GM12878 (cell line): ENCODE data around the gene ZMIZ1. TPM values are rescaled to one million over a fixed set of nuclear protein-coding genes. Genes with fewer than 3 reads are reported as not detected.
A peak's percentile ranks its signal among the peaks of the same experiment; 100 is the strongest.

Experiments
- ATAC-seq: fragments of 200-7000 bp; cut with Tn5 transposase; 3 replicates; pipeline ENCODE4 v1.9.1; 2020; ENCODE audit warnings: mild to moderate bottlenecking, moderate library complexity
- BruUV-seq: library from RNA; stranded (reverse); fragments of 400-500 nt; replicated peaks from 2 replicates; lab custom pipeline; 2021; lab: Mats Ljungman, UMichigan
- CTCF ChIA-PET: fragments of 300-600 bp; sonication (Branson Sonifier 250); formaldehyde crosslinking; extraction: SDS; loops from one replicate; lab custom pipeline; 2021; ENCODE audit warnings: inconsistent platforms; lab: Yijun Ruan, JAX
- POLR2A ChIA-PET: fragments of 350-600 bp; formaldehyde crosslinking; extraction: SDS; loops from one replicate; lab custom pipeline; 2021; ENCODE audit warnings: inconsistent platforms; lab: Charles Lee
- RAD21 ChIA-PET: fragments of 300-600 bp; sonication (Branson Sonifier 250); formaldehyde crosslinking; loops from one replicate; lab custom pipeline; 2023; ENCODE audit warnings: antibody characterized with exemption; ENCODE audit not compliant: unreplicated experiment; lab: Charles Lee
- SMC1A ChIA-PET: fragments of 300-600 bp; sonication (Branson Sonifier 250); formaldehyde crosslinking; loops from one replicate; lab custom pipeline; 2023; ENCODE audit not compliant: unreplicated experiment, uncharacterized antibody; lab: Charles Lee
- DNase-seq: peaks from one replicate; pipeline ENCODE4 v3.0.0-alpha.2; 2011; ENCODE audit warnings: low read depth, low spot score
- FAIRE-seq: peaks from 3 replicates; lab custom pipeline; 2011; peaks lifted over from hg19 to GRCh38; lab: Jason Lieb, UNC
- H2AFZ ChIP-seq: 2 replicates; pipeline ENCODE4 v1.6.0; 2011; ENCODE audit warnings: low read depth, low read length, control low read depth; ENCODE audit not compliant: control insufficient read depth
- H3K27ac ChIP-seq: 2 replicates; pipeline ENCODE4 v1.5.1; 2011; ENCODE audit warnings: control low read depth; ENCODE audit not compliant: control insufficient read depth, insufficient read depth
- H3K27me3 ChIP-seq, 2 experiments: replicated peaks in 1 of 2; 2 replicates each; pipeline versions ENCODE4 v1.6.0 to v1.6.1; 2011; ENCODE audit warnings: low read length in 1 of 2; ENCODE audit not compliant: control insufficient read depth in 2 of 2, insufficient read depth in 2 of 2
- H3K36me3 ChIP-seq, 2 experiments: 2 replicates each; pipeline ENCODE4 v1.5.1; 2011; ENCODE audit warnings: low read length in 1 of 2; ENCODE audit not compliant: control insufficient read depth in 2 of 2, insufficient read depth in 2 of 2
- H3K4me1 ChIP-seq: 2 replicates; pipeline ENCODE4 v1.6.1; 2011; ENCODE audit warnings: mild to moderate bottlenecking, low read length, moderate library complexity, mixed read lengths; ENCODE audit not compliant: control insufficient read depth, insufficient read depth
- H3K4me2 ChIP-seq: 2 replicates; pipeline ENCODE4 v1.6.0; 2011; ENCODE audit warnings: control low read depth; ENCODE audit not compliant: control insufficient read depth, insufficient read depth
- H3K4me3 ChIP-seq: fragments of 200-600 bp; sonication (generic); 2 replicates; pipeline ENCODE4 v1.5.1; 2016
- H3K79me2 ChIP-seq: 2 replicates; pipeline ENCODE4 v1.6.0; 2011; ENCODE audit warnings: low read length; ENCODE audit not compliant: control insufficient read depth, insufficient read depth
- H3K9ac ChIP-seq: 2 replicates; pipeline ENCODE4 v1.8.0; 2011; ENCODE audit warnings: low read length, control low read depth, mixed read lengths; ENCODE audit not compliant: control insufficient read depth, insufficient read depth
- H3K9me3 ChIP-seq: replicated peaks from 3 replicates; pipeline ENCODE4 v1.5.1; 2011; ENCODE audit warnings: mild to moderate bottlenecking, low read length; ENCODE audit not compliant: control insufficient read depth, insufficient read depth
- H4K20me1 ChIP-seq: 2 replicates; pipeline ENCODE4 v1.6.0; 2011; ENCODE audit not compliant: control insufficient read depth, insufficient read depth
- NR2C2 ChIP-seq: IDR thresholded peaks from 2 replicates; pipeline ENCODE4 v1.6.1; 2011; ENCODE audit warnings: borderline replicate concordance, low read depth; ENCODE audit not compliant: control insufficient read depth, insufficient read length
- RELA ChIP-seq: fragments of 450-650 bp; IDR thresholded peaks from 2 replicates; pipeline ENCODE4 v1.8.0; 2014; ENCODE audit warnings: borderline replicate concordance; ENCODE audit not compliant: partially characterized antibody
- SMAD5 ChIP-seq: IDR thresholded peaks from 2 replicates; pipeline ENCODE4 v1.6.1; 2016; ENCODE audit warnings: antibody characterized with exemption, low read depth
- WGBS: methylation state at CpG from one replicate; pipeline ENCODE4 v1.1.6; 2016; ENCODE audit warnings: low lambda C conversion rate; ENCODE audit not compliant: insufficient replicate concordance, insufficient coverage; ENCODE audit errors: missing lambda C conversion rate; 5-methylcytosine and 5-hydroxymethylcytosine counted together
- in situ Hi-C: fragments of 300-500 bp; cut with MboI; formaldehyde crosslinking; loops from 9 replicates; pipeline ENCODE4 v1.14.3; 2018; ENCODE audit warnings: mixed read lengths
- intact Hi-C: fragments of 100-400 bp; cut with micrococcal nuclease; formaldehyde crosslinking; loops from one replicate; pipeline ENCODE4 v1.14.2; 2022; ENCODE audit not compliant: unreplicated experiment
- polyA plus RNA-seq, 11 experiments: library from polyadenylated mRNA; depleted of rRNA in 4 of 11; unstranded in 6 of 11; stranded (reverse) in 5 of 11; fragments of >200 nt; fragmentation: Nextera tagmentation in 4 of 11; fragmentation: Illumina TruSeq in 1 of 11; extraction: Ambion mirVana in 4 of 11; extraction: Trizol in 1 of 11; gene quantifications; 1 replicate in 1 of 11; 2 replicates in 10 of 11; pipeline versions ENCODE4 v1.2.1 to v1.2.3, GENCODE V29; 2011 to 2016; ENCODE audit warnings: inconsistent platforms in 2 of 11, missing spikeins in 2 of 11, low read depth in 1 of 11
- total RNA-seq, 4 experiments: library from RNA; depleted of rRNA in 3 of 4; stranded (reverse); fragments of >200 nt in 3 of 4; fragmentation: Illumina TruSeq in 1 of 4; extraction: Trizol in 1 of 4; gene quantifications; 2 replicates each; pipeline versions ENCODE4 v1.2.1 to v1.2.3, GENCODE V29; 2013 to 2021
- TF ChIP-seq, protein P1 (sequence below): fragments of 450-650 bp; IDR thresholded peaks from 2 replicates; pipeline ENCODE4 v1.6.1; 2016; ENCODE audit warnings: mild to moderate bottlenecking
- TF ChIP-seq, protein P2 (sequence below): fragments of 450-650 bp; IDR thresholded peaks from 2 replicates; pipeline ENCODE4 v1.6.1; 2017; ENCODE audit warnings: mild to moderate bottlenecking, low read depth, inconsistent platforms; ENCODE audit not compliant: poor library complexity, severe bottlenecking
- TF ChIP-seq, protein P3 (sequence below), 3 experiments: IDR thresholded peaks in 2 of 3; conservative IDR thresholded peaks in 1 of 3; 2 replicates each; pipeline ENCODE4 v1.5.1; 2011; ENCODE audit warnings: low read depth in 3 of 3, low read length in 3 of 3, mild to moderate bottlenecking in 3 of 3, control low read depth in 2 of 3, moderate library complexity in 2 of 3, inconsistent platforms in 1 of 3, mixed read lengths in 1 of 3; ENCODE audit not compliant: control insufficient read depth in 2 of 3, insufficient read depth in 1 of 3; ENCODE audit errors: extremely low read depth in 1 of 3

ZMIZ1 gene
- total and polyA plus RNA-seq, 10 of the 15 experiments (the other 5 are each of a cell fraction or from before 2014, with no cell fraction given), result 3.1 to 82.3 (median 14.9) TPM

DNA sequence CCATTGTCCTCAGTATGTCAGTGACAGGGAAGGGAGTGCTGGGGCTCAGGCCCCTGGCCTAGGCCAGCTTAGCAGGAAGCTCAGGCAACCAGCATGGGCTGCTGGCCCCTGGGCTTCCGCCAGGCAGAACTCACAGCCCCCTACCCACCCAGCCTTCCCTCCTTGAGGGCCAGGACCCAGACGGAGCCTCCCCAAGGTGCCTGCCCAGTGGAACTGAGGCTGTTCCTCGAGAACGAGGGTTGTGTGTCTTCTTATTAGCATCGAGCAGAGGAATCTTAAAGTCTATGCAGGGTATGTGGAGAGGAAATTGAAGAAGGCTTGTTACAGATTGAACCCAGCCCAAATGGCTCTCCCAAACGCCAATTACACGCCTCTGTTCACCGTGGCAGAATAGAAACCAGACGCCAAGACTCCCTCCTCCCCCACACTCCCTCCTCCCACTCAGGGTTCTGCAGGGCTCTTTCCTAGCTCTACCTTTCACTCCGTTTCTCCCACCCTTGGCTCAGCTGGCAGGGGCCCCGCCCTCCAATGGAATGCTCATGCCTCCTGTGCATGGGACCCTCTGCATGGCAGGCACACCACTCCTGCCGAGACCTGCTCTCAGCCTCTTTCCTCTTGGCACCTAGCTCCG is 134.4 kb downstream of the ZMIZ1 start (continued):
- TF ChIP-seq, protein P1, sequence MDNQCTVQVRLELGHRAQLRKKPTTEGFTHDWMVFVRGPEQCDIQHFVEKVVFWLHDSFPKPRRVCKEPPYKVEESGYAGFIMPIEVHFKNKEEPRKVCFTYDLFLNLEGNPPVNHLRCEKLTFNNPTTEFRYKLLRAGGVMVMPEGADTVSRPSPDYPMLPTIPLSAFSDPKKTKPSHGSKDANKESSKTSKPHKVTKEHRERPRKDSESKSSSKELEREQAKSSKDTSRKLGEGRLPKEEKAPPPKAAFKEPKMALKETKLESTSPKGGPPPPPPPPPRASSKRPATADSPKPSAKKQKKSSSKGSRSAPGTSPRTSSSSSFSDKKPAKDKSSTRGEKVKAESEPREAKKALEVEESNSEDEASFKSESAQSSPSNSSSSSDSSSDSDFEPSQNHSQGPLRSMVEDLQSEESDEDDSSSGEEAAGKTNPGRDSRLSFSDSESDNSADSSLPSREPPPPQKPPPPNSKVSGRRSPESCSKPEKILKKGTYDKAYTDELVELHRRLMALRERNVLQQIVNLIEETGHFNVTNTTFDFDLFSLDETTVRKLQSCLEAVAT, result no peak
- TF ChIP-seq, protein P2, sequence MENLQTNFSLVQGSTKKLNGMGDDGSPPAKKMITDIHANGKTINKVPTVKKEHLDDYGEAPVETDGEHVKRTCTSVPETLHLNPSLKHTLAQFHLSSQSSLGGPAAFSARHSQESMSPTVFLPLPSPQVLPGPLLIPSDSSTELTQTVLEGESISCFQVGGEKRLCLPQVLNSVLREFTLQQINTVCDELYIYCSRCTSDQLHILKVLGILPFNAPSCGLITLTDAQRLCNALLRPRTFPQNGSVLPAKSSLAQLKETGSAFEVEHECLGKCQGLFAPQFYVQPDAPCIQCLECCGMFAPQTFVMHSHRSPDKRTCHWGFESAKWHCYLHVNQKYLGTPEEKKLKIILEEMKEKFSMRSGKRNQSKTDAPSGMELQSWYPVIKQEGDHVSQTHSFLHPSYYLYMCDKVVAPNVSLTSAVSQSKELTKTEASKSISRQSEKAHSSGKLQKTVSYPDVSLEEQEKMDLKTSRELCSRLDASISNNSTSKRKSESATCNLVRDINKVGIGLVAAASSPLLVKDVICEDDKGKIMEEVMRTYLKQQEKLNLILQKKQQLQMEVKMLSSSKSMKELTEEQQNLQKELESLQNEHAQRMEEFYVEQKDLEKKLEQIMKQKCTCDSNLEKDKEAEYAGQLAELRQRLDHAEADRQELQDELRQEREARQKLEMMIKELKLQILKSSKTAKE, result no peak
- TF ChIP-seq NR2C2, result no peak
- TF ChIP-seq SMAD5, result no peak

DNA sequence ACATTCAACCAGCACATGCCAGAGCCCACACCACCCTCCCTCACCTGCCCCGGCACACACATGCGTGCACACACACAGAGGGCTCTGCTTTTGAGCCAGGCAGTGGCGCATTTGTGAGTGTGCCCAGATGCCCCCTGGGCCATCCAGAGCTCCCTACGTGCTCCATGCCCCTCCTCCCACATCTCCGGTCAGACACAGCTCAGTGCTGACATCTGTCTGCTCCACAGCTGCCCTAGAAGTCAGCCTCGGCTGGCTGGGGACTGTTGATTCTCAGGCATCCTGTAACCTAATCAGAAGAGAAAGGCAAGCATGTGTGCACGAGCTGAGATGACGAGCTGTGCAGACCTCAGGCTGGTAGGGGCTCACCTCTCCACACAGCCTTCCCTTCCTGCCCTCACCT is 135.1 kb downstream of the ZMIZ1 start:
- no peak for FAIRE-seq
- intact Hi-C loops, result no loop called here
- no peaks in the 10 kb centered on the region for H4K20me1 ChIP-seq
- no peaks in the 10 kb centered on the region for H3K9me3 ChIP-seq
- no peak overlapping the region for H2AFZ ChIP-seq
- SMC1A ChIA-PET, result interaction anchor here (0.6 to 1.9 kb wide), 4 partner anchors 9 to 191 kb away, joined by 3 to 5 read pairs (median 4); no protein-coding TSS in a partner anchor
- no peak for DNase-seq
- no peak overlapping the region for H3K9ac ChIP-seq
- POLR2A ChIA-PET, result no interaction called here
- no peak overlapping the region for H3K27ac ChIP-seq
- 30% methylated on average over 8 of the region's 8 CpGs for WGBS
- H3K36me3 ChIP-seq, result no peaks in the 10 kb centered on the region
- no peaks in the 10 kb centered on the region for H3K79me2 ChIP-seq
- no peaks in the 10 kb centered on the region for H3K27me3 ChIP-seq
- in situ Hi-C loops, result no loop called here
- BruUV-seq, result no TSS peak
- H3K4me2 ChIP-seq, result no peak overlapping the region
- CTCF ChIA-PET, result interaction anchor here (1.0 to 3.2 kb wide), 4 partner anchors 9 to 392 kb away, joined by 3 to 9 read pairs (median 6); no protein-coding TSS in a partner anchor
- no peak overlapping the region for H3K4me3 ChIP-seq
- RAD21 ChIA-PET, result interaction anchor here (0.6 to 1.9 kb wide), 2 partner anchors 10 to 546 kb away, joined by 3 to 5 read pairs; no protein-coding TSS in a partner anchor
- no peaks in the 10 kb centered on the region for H3K4me1 ChIP-seq
- no peak for TF ChIP-seq RELA
- TF ChIP-seq, protein P3, sequence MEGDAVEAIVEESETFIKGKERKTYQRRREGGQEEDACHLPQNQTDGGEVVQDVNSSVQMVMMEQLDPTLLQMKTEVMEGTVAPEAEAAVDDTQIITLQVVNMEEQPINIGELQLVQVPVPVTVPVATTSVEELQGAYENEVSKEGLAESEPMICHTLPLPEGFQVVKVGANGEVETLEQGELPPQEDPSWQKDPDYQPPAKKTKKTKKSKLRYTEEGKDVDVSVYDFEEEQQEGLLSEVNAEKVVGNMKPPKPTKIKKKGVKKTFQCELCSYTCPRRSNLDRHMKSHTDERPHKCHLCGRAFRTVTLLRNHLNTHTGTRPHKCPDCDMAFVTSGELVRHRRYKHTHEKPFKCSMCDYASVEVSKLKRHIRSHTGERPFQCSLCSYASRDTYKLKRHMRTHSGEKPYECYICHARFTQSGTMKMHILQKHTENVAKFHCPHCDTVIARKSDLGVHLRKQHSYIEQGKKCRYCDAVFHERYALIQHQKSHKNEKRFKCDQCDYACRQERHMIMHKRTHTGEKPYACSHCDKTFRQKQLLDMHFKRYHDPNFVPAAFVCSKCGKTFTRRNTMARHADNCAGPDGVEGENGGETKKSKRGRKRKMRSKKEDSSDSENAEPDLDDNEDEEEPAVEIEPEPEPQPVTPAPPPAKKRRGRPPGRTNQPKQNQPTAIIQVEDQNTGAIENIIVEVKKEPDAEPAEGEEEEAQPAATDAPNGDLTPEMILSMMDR (IDR thresholded peaks at IDR 0.05 in 2 of 3, conservative IDR thresholded peaks at IDR 0.05 in 1 of 3; ENCODE audit: control insufficient read depth in 2 of 3, extremely low read depth in 1 of 3, insufficient read depth in 1 of 3, low read depth in 3 of 3, low read length in 3 of 3), result 0 out of 6 replicates have a peak, but pooled peaks of 1 of the 3 experiments have one; percentile 7
- TF ChIP-seq, all 136 proteins: peak for 1
- peak; percentile 12; the same call in 2 of the 3 replicates for ATAC-seq
